ENCODE data around the gene CARD14. TPM values are rescaled to one million over a fixed set of nuclear protein-coding genes. Genes with fewer than 3 reads are reported as not detected.
"Not testable (repeated sequence)": the region's sequence is repeated elsewhere in the genome, so short reads cannot be mapped to it uniquely, and the experiment has no call there.

Gene CARD14
- polyA plus RNA-seq, 1 experiment, result not detected

GRCh38 chr17:80237386-80237785 lies 67.6 kb downstream of the CARD14 start:
- ChIA-PET CTCF (no interaction called here), POLR2A (no interaction called here)
- Histone ChIP-seq H3K4me3 (ENCODE audit: low read depth, low read length) (no peak overlapping the region), H3K9me3 (ENCODE audit: control insufficient read depth, insufficient read depth, low read length) (peaks cover 16% of the 10 kb centered on the region), H3K27me3 (ENCODE audit: control insufficient read depth, insufficient read depth, low read length) (no peaks in the 10 kb centered on the region), H3K27ac (ENCODE audit: low read depth, low read length) (no peak overlapping the region)
- no peak for DNase-seq (ENCODE audit: low read depth, low spot score)
- TF ChIP-seq, protein P1, sequence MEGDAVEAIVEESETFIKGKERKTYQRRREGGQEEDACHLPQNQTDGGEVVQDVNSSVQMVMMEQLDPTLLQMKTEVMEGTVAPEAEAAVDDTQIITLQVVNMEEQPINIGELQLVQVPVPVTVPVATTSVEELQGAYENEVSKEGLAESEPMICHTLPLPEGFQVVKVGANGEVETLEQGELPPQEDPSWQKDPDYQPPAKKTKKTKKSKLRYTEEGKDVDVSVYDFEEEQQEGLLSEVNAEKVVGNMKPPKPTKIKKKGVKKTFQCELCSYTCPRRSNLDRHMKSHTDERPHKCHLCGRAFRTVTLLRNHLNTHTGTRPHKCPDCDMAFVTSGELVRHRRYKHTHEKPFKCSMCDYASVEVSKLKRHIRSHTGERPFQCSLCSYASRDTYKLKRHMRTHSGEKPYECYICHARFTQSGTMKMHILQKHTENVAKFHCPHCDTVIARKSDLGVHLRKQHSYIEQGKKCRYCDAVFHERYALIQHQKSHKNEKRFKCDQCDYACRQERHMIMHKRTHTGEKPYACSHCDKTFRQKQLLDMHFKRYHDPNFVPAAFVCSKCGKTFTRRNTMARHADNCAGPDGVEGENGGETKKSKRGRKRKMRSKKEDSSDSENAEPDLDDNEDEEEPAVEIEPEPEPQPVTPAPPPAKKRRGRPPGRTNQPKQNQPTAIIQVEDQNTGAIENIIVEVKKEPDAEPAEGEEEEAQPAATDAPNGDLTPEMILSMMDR (IDR thresholded peaks at IDR 0.05; ENCODE audit: low read depth, low read length), result no peak

GRCh38 chr17:80242505-80242904 lies 72.7 kb downstream of the CARD14 start:
- ChIA-PET CTCF (no interaction called here), POLR2A (no interaction called here)
- TF ChIP-seq, protein P1 (IDR thresholded peaks at IDR 0.05; ENCODE audit: low read depth, low read length), result no peak
- Histone ChIP-seq H3K27ac (ENCODE audit: low read depth, low read length) (no peak overlapping the region), H3K27me3 (ENCODE audit: control insufficient read depth, insufficient read depth, low read length) (no peaks in the 10 kb centered on the region), H3K4me3 (ENCODE audit: low read depth, low read length) (no peak overlapping the region), H3K9me3 (ENCODE audit: control insufficient read depth, insufficient read depth, low read length) (no peaks in the 10 kb centered on the region)
- DNase-seq (ENCODE audit: low read depth, low spot score), result no peak

GRCh38 chr17:80243526-80244433 lies 74.0 kb downstream of the CARD14 start:
- Histone ChIP-seq H3K9me3 (ENCODE audit: control insufficient read depth, insufficient read depth, low read length) (no peaks in the 10 kb centered on the region), H3K27me3 (ENCODE audit: control insufficient read depth, insufficient read depth, low read length) (no peaks in the 10 kb centered on the region), H3K4me3 (ENCODE audit: low read depth, low read length) (no peak overlapping the region), H3K27ac (ENCODE audit: low read depth, low read length) (no peak overlapping the region)
- TF ChIP-seq, protein P1 (IDR thresholded peaks at IDR 0.05; ENCODE audit: low read depth, low read length), result no peak
- DNase-seq (ENCODE audit: low read depth, low spot score), result no peak
- POLR2A ChIA-PET, result interaction anchor here (0.7 kb wide), 1 partner anchor 18 kb away, joined by 11 read pairs; no protein-coding TSS in a partner anchor
- CTCF ChIA-PET, result no interaction called here

DNA sequence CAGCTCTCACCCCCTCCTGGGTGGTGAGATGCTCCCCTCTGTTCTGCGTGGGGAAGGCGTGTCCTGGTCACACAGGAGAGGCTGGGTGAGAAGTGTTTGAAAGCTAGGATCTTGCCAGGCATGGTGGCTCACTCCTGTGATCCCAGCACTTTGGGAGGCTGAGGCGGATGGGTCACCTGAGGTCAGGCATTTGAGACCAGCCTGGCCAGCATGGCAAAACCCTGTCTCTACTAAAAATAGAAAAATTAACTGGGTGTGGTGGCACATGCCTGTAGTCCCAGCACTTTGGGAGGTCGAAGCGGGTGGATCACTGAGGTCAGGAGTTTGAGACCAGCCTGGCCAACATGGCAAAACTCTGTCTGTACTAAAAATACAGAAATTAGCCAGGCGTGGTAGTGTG lies 74.6 kb downstream of the CARD14 start:
- H3K27me3 ChIP-seq (ENCODE audit: control insufficient read depth, insufficient read depth, low read length); H3K27ac ChIP-seq (ENCODE audit: low read depth, low read length): not testable (repeated sequence)
- POLR2A ChIA-PET, result interaction anchor here (0.7 kb wide), 1 partner anchor 19 kb away, joined by 11 read pairs; no protein-coding TSS in a partner anchor

GRCh38 chr17:80244871-80245509 lies 75.2 kb downstream of the CARD14 start:
- Histone ChIP-seq H3K27me3 (ENCODE audit: control insufficient read depth, insufficient read depth, low read length) (no peaks in the 10 kb centered on the region), H3K9me3 (ENCODE audit: control insufficient read depth, insufficient read depth, low read length) (no peaks in the 10 kb centered on the region), H3K27ac (ENCODE audit: low read depth, low read length) (no peak overlapping the region), H3K4me3 (ENCODE audit: low read depth, low read length) (no peak overlapping the region)
- TF ChIP-seq, protein P1 (IDR thresholded peaks at IDR 0.05; ENCODE audit: low read depth, low read length), result no peak
- no peak for DNase-seq (ENCODE audit: low read depth, low spot score)
- ChIA-PET POLR2A (interaction anchor here (0.7 kb wide), 1 partner anchor 19 kb away, joined by 11 read pairs; no protein-coding TSS in a partner anchor), CTCF (interaction anchor here (1.0 kb wide), 1 partner anchor 144 kb away, joined by 3 read pairs; the partner anchor contains the start of gene GAA)

More for the DNA sequence above, 74.6 kb downstream of the CARD14 start:
- CTCF ChIA-PET; H3K9me3 ChIP-seq (ENCODE audit: control insufficient read depth, insufficient read depth, low read length); DNase-seq (ENCODE audit: low read depth, low spot score); H3K4me3 ChIP-seq (ENCODE audit: low read depth, low read length): not testable (repeated sequence)

Data from AG04450 (cell line).